HUES6 (cell line): ENCODE data around the gene ERBB2.

ENCODE experiments used
- H3K27ac ChIP-seq: 2 replicates; pipeline ENCODE4 v1.7.0; 2013; ENCODE audit warnings: low read depth, mild to moderate bottlenecking, low read length, inconsistent platforms
- H3K27me3 ChIP-seq: 2 replicates; pipeline ENCODE4 v1.6.1; 2013; ENCODE audit warnings: low read length; ENCODE audit not compliant: control insufficient read depth, insufficient read depth
- H3K36me3 ChIP-seq: 2 replicates; pipeline ENCODE4 v1.6.1; 2013; ENCODE audit warnings: low read length; ENCODE audit not compliant: control insufficient read depth, insufficient read depth
- H3K4me1 ChIP-seq: 2 replicates; pipeline ENCODE4 v1.6.1; 2013; ENCODE audit warnings: low read length; ENCODE audit not compliant: control insufficient read depth, insufficient read depth
- H3K4me3 ChIP-seq: 2 replicates; pipeline ENCODE4 v1.5.1; 2013; ENCODE audit warnings: low read depth, low read length
- H3K9ac ChIP-seq: one replicate; pipeline ENCODE4 v1.6.1; 2013; ENCODE audit warnings: mild to moderate bottlenecking, low read length
- H3K9me3 ChIP-seq: 2 replicates; pipeline ENCODE4 v1.6.1; 2013; ENCODE audit warnings: low read depth, low read length; ENCODE audit not compliant: control insufficient read depth, insufficient read depth

ERBB2 gene

DNA sequence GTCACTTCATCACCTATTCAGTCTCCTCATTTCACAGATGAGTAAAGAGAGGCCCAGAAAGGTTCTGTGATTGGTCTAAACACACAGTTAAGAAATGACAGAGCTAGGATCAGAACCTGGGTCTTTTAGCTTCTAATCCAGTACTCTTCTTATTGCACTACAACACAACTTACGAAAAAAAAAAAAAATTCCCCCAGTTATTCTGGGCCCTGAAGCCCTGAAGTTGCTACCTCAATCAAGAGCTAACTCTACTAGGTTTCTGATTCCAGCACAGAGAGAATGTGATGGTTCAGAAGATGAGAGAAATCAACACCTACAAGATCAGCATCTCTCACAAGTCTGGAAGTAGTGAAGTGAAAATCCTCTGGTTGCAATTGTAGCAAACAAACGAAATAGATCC is 75.2 kb downstream of the ERBB2 start:
- Histone ChIP-seq H3K4me1 (peaks cover 6% of the 10 kb centered on the region; the same call in 1 of the 2 replicates), H3K36me3 (no peaks in the 10 kb centered on the region), H3K27me3 (no peaks in the 10 kb centered on the region)

GRCh38 chr17:39776252-39776651 is 76.4 kb downstream of the ERBB2 start:
- no peaks in the 10 kb centered on the region for H3K9me3 ChIP-seq
- H3K4me1 ChIP-seq = peaks cover 6% of the 10 kb centered on the region; the same call in 1 of the 2 replicates
- no peak overlapping the region for H3K27ac ChIP-seq
- no peaks in the 10 kb centered on the region for H3K27me3 ChIP-seq
- no peak overlapping the region for H3K9ac ChIP-seq
- H3K36me3 ChIP-seq = no peaks in the 10 kb centered on the region
- no peak overlapping the region for H3K4me3 ChIP-seq

More for the DNA sequence above, 75.2 kb downstream of the ERBB2 start:
- H3K9me3 ChIP-seq = no peaks in the 10 kb centered on the region
- no peak overlapping the region for H3K4me3 ChIP-seq
- H3K27ac ChIP-seq = no peak overlapping the region
- no peak overlapping the region for H3K9ac ChIP-seq

DNA sequence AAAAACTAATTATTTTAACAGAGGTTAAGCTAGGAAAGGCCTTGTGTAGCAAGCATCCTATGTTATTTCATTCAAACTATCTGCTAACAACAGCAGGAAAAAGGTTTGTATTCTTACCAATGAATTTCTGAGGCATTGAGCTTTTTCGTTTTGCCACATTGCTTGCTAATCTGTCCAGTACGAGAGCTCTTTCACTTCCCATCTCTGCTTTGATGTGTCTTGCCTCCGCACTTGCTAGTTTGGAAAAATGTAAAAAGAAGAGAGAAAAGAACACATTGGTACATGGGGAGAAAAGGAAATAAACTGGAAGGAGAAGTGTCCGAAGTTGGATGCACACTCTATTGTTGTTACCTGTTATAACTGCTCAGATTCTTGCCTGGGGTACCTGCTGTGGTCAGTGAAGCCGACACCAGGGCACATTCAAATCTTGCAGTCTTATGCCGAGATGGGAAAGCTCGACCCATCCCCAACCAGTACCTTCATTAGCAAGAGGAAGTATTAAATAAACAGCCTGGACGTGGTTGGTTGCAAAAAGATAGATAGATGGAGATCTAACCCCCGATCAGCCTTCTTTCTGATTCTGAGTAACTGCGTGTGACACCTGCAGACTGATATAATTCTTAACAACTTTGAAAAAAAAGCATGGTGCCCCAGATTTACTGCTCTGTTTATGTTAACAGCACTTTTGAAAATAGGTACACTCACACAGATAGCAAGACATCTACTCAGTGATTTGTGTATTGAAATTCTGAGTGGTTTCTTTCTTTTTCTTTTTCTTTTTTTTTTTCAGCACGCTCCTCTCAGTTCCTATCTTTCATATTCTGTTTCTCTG is 77.9 kb downstream of the ERBB2 start:
- Histone ChIP-seq H3K9ac (no peak overlapping the region), H3K27me3 (no peaks in the 10 kb centered on the region; the same call in 1 of the 2 replicates), H3K9me3 (no peaks in the 10 kb centered on the region), H3K4me3 (no peak overlapping the region), H3K4me1 (peaks cover 6% of the 10 kb centered on the region; the same call in 1 of the 2 replicates), H3K36me3 (no peaks in the 10 kb centered on the region), H3K27ac (no peak overlapping the region)
